ENCODE data around the gene PHLDB3. TPM values are rescaled to one million over a fixed set of nuclear protein-coding genes. Genes with fewer than 3 reads are reported as not detected.

PHLDB3 gene
- polyA plus RNA-seq, 2 of the 4 experiments (the other 2 are of a cell fraction), result 5.5 to 12.0 TPM

DNA sequence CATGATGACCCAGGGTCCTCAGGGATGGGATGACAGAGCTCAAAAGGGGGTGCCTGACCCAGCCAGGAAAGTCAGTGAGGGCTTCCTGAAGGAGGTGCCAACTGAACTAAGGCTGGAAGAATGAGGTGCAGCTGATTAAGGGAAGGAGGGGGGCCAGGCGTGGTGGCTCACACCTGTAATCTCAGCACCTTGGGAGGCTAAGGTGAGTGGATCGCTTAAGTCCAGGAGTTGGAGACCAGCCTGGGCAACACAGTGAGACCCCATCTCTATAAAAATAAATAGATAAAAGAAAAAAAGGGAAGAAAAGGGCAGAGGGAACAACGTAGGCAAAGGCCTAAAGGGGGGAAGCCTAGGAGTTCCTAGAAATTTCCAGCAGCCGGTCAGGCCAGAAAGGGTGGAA is 30.1 kb downstream of the PHLDB3 start (continued):
- TF ChIP-seq, protein P1, sequence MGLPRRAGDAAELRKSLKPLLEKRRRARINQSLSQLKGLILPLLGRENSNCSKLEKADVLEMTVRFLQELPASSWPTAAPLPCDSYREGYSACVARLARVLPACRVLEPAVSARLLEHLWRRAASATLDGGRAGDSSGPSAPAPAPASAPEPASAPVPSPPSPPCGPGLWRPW (IDR thresholded peaks at IDR 0.05), result no peak
- TF ChIP-seq, protein P2, sequence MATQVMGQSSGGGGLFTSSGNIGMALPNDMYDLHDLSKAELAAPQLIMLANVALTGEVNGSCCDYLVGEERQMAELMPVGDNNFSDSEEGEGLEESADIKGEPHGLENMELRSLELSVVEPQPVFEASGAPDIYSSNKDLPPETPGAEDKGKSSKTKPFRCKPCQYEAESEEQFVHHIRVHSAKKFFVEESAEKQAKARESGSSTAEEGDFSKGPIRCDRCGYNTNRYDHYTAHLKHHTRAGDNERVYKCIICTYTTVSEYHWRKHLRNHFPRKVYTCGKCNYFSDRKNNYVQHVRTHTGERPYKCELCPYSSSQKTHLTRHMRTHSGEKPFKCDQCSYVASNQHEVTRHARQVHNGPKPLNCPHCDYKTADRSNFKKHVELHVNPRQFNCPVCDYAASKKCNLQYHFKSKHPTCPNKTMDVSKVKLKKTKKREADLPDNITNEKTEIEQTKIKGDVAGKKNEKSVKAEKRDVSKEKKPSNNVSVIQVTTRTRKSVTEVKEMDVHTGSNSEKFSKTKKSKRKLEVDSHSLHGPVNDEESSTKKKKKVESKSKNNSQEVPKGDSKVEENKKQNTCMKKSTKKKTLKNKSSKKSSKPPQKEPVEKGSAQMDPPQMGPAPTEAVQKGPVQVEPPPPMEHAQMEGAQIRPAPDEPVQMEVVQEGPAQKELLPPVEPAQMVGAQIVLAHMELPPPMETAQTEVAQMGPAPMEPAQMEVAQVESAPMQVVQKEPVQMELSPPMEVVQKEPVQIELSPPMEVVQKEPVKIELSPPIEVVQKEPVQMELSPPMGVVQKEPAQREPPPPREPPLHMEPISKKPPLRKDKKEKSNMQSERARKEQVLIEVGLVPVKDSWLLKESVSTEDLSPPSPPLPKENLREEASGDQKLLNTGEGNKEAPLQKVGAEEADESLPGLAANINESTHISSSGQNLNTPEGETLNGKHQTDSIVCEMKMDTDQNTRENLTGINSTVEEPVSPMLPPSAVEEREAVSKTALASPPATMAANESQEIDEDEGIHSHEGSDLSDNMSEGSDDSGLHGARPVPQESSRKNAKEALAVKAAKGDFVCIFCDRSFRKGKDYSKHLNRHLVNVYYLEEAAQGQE (IDR thresholded peaks at IDR 0.05), result no peak

DNA sequence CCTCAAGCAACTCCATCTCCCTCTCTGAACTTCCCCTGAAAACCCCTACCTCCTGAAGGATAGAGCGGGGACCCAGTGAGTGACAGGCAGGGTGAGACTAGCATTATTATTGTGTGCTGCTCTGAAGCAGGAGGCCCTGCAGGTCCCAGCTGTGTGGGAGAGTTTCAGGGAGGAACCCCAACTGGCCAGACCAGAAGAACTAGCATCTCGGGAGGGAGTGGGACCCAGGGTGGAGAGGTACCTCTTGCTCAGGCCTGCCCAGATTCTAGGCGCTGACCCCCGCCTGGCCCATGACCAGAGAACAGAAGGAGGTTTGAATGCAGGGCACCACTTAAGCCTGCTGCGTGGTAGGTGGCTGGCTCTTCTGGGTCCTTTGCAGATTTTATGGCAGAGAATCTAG is 33.5 kb downstream of the PHLDB3 start:
- ATAC-seq (no peak), DNase-seq (ENCODE audit: low read depth in 1 of 2, low spot score in 1 of 2) (no peak), FAIRE-seq (no peak)
- Histone ChIP-seq H3K4me2 (no peak overlapping the region), H3K9me3 (no peaks in the 10 kb centered on the region), H3K4me1 (peaks cover 14% of the 10 kb centered on the region; the same call in 2 of the 3 replicates), H3K27ac (no peak overlapping the region), H3K4me3 (no peak overlapping the region)
- 86% methylated on average over 5 of the region's 5 CpGs for WGBS (ENCODE audit: missing lambda C conversion rate)
- POLR2A ChIA-PET, result interaction anchor here (0.6 kb wide), 1 partner anchor 1434 kb away, joined by 3 read pairs; no protein-coding TSS in a partner anchor
- TF ChIP-seq, protein P3, sequence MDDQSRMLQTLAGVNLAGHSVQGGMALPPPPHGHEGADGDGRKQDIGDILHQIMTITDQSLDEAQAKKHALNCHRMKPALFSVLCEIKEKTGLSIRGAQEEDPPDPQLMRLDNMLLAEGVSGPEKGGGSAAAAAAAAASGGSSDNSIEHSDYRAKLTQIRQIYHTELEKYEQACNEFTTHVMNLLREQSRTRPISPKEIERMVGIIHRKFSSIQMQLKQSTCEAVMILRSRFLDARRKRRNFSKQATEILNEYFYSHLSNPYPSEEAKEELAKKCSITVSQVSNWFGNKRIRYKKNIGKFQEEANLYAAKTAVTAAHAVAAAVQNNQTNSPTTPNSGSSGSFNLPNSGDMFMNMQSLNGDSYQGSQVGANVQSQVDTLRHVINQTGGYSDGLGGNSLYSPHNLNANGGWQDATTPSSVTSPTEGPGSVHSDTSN (IDR thresholded peaks at IDR 0.05), result no peak
- CTCF ChIA-PET, result interaction anchor here (2.6 kb wide), 1 partner anchor 24 kb away, joined by 10 read pairs; no protein-coding TSS in a partner anchor

DNA sequence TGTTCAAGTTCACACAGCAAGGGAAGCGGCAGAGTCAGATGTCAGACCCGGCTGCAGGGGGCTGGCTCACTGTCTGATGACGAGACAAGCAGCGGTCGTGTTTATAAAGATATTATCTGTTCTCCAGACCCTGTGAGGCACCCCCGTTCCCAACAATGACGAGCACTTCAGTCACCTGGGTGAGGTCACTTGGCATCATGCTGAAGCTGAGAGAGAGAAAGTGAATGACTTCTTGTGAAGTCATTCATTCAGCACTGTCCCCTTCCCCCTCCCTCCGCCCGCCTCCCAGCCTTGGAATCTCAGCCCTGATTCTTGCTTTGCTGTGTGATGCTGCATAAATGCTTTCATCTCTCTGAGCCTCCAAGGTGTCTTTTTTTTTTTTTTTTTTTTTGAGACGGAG is 34.3 kb downstream of the PHLDB3 start:
- FAIRE-seq, result no peak
- no peaks in the 10 kb centered on the region for H3K9me3 ChIP-seq
- ATAC-seq, result no peak
- H3K4me3 ChIP-seq, result no peak overlapping the region
- peaks cover 11% of the 10 kb centered on the region; the same call in 2 of the 3 replicates for H3K4me1 ChIP-seq
- CTCF ChIA-PET, result interaction anchor here (2.6 kb wide), 1 partner anchor 23 kb away, joined by 10 read pairs; no protein-coding TSS in a partner anchor
- POLR2A ChIA-PET, result interaction anchor here (0.6 kb wide), 1 partner anchor 1433 kb away, joined by 3 read pairs; no protein-coding TSS in a partner anchor
- TF ChIP-seq ZNF302 (CRISPR knock-in tag; IDR thresholded peaks at IDR 0.05), result no peak
- no peak for TF ChIP-seq RNF2 (IDR thresholded peaks at IDR 0.05; ENCODE audit: borderline replicate concordance, low read depth)
- TF ChIP-seq, protein P4, sequence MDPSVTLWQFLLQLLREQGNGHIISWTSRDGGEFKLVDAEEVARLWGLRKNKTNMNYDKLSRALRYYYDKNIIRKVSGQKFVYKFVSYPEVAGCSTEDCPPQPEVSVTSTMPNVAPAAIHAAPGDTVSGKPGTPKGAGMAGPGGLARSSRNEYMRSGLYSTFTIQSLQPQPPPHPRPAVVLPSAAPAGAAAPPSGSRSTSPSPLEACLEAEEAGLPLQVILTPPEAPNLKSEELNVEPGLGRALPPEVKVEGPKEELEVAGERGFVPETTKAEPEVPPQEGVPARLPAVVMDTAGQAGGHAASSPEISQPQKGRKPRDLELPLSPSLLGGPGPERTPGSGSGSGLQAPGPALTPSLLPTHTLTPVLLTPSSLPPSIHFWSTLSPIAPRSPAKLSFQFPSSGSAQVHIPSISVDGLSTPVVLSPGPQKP (IDR thresholded peaks at IDR 0.05; ENCODE audit: low read depth, low read length), result no peak
- TF ChIP-seq CHD4 (IDR thresholded peaks at IDR 0.05; ENCODE audit: borderline replicate concordance), result no peak
- TF ChIP-seq EP300 (IDR thresholded peaks at IDR 0.05), result no peak
- TF ChIP-seq BHLHE40 (IDR thresholded peaks at IDR 0.05; ENCODE audit: low read depth, low read length), result no peak
- no peak for TF ChIP-seq HEYL (CRISPR knock-in tag; IDR thresholded peaks at IDR 0.05)
- TF ChIP-seq RARB (CRISPR knock-in tag; IDR thresholded peaks at IDR 0.05), result no peak
- TF ChIP-seq HOXA7 (CRISPR knock-in tag; IDR thresholded peaks at IDR 0.05), result no peak
- TF ChIP-seq FOSL2 (IDR thresholded peaks at IDR 0.05), result no peak
- TF ChIP-seq FOSL2 (CRISPR knock-in tag; IDR thresholded peaks at IDR 0.05), result no peak
- TF ChIP-seq, protein P1 (IDR thresholded peaks at IDR 0.05), result no peak
- no peak for TF ChIP-seq RFX5 (IDR thresholded peaks at IDR 0.05)
- TF ChIP-seq FOXS1 (CRISPR knock-in tag; IDR thresholded peaks at IDR 0.05), result no peak
- TF ChIP-seq CHD2 (IDR thresholded peaks at IDR 0.05; ENCODE audit: low read length, partially characterized antibody), result no peak
- TF ChIP-seq HOXB13 (CRISPR knock-in tag; IDR thresholded peaks at IDR 0.05; ENCODE audit: low read depth), result no peak
- no peak for TF ChIP-seq JUN (IDR thresholded peaks at IDR 0.05)
- no peak for TF ChIP-seq POLR2A (IDR thresholded peaks at IDR 0.05; ENCODE audit: low read length)
- H3K27ac ChIP-seq, result no peak overlapping the region
- DNase-seq (ENCODE audit: low read depth in 1 of 2, low spot score in 1 of 2), result no peak
- H3K4me2 ChIP-seq, result no peak overlapping the region
- whole genome bisulfite sequencing (ENCODE audit: missing lambda C conversion rate), result 61% methylated on average over 10 of the region's 10 CpGs
